Erythroblast (primary cell): ENCODE measurements around the gene CEACAM18.

Experiments
- GATA1 ChIP-seq: IDR thresholded peaks from 2 replicates; pipeline ENCODE4 v1.6.1; 2011; ENCODE audit warnings: low read depth, mild to moderate bottlenecking, control low read depth, low read length, moderate library complexity
- POLR2A ChIP-seq: IDR thresholded peaks from 2 replicates; pipeline ENCODE4 v1.6.1; 2011; ENCODE audit warnings: mild to moderate bottlenecking, low read length

GRCh38 chr19:51477344-51477743 is 995 bp upstream of the CEACAM18 start:
- TF ChIP-seq POLR2A (no peak), GATA1 (no peak)
